Nephron progenitor cell (in vitro differentiated cells): ENCODE data around the gene QRFPR.
A peak's percentile ranks its signal among the peaks of the same experiment; 100 is the strongest.

Experiments
- DNase-seq: peaks from one replicate; pipeline ENCODE4 v3.0.0; 2021
- H3K27ac Mint-ChIP-seq: 2 replicates; pipeline ENCODE4 v1.8.0; 2021; ENCODE audit warnings: mild to moderate bottlenecking, moderate library complexity, mixed read lengths
- H3K27me3 Mint-ChIP-seq: 2 replicates; pipeline ENCODE4 v1.8.0; 2021; ENCODE audit warnings: mild to moderate bottlenecking, low read depth, mixed read lengths; ENCODE audit not compliant: poor library complexity
- H3K36me3 Mint-ChIP-seq: 2 replicates; pipeline ENCODE4 v1.8.0; 2021; ENCODE audit warnings: low read depth, mixed read lengths
- H3K4me1 Mint-ChIP-seq: 2 replicates; pipeline ENCODE4 v1.8.0; 2021; ENCODE audit warnings: mixed read lengths
- H3K4me3 Mint-ChIP-seq: 2 replicates; pipeline ENCODE4 v1.8.0; 2021; ENCODE audit warnings: mild to moderate bottlenecking, moderate library complexity, mixed read lengths
- H3K9me3 Mint-ChIP-seq: 2 replicates; pipeline ENCODE4 v1.8.0; 2021; ENCODE audit warnings: mild to moderate bottlenecking, moderate library complexity, mixed read lengths
- CTCF ChIP-seq: fragments of 200-600 bp; sonication (generic); IDR thresholded peaks from 2 replicates; pipeline ENCODE4 v1.5.0; 2021; ENCODE audit warnings: antibody characterized with exemption

QRFPR gene

GRCh38 chr4:121376556-121376955, 4.3 kb downstream of the QRFPR start:
- Mint-ChIP-seq H3K4me1 (peaks cover 7% of the 10 kb centered on the region), H3K27ac (no peak overlapping the region), H3K36me3 (no peaks in the 10 kb centered on the region), H3K27me3 (peaks cover 37% of the 10 kb centered on the region), H3K4me3 (no peak overlapping the region), H3K9me3 (no peaks in the 10 kb centered on the region)
- TF ChIP-seq CTCF: no peak
- DNase-seq: no peak

GRCh38 chr4:121376097-121376496, 4.7 kb downstream of the QRFPR start:
- no peak for TF ChIP-seq CTCF
- Mint-ChIP-seq H3K36me3 (no peaks in the 10 kb centered on the region), H3K4me1 (peaks cover 7% of the 10 kb centered on the region), H3K27me3 (peaks cover 33% of the 10 kb centered on the region), H3K4me3 (no peak overlapping the region), H3K27ac (no peak overlapping the region), H3K9me3 (no peaks in the 10 kb centered on the region)
- no peak for DNase-seq

- DNase-seq: no peak
- H3K4me1 Mint-ChIP-seq: peaks cover 6% of the 10 kb centered on the region
- no peaks in the 10 kb centered on the region for H3K36me3 Mint-ChIP-seq
- no peak for TF ChIP-seq CTCF
- H3K4me3 Mint-ChIP-seq: no peak overlapping the region
- no peak overlapping the region for H3K27ac Mint-ChIP-seq
- peaks cover 24% of the 10 kb centered on the region for H3K27me3 Mint-ChIP-seq
- H3K9me3 Mint-ChIP-seq: no peaks in the 10 kb centered on the region
Measured at GRCh38 chr4:121375262-121375661, 5.6 kb downstream of the QRFPR start.

- Mint-ChIP-seq H3K9me3 (no peaks in the 10 kb centered on the region), H3K27me3 (peaks cover 10% of the 10 kb centered on the region), H3K27ac (no peak overlapping the region), H3K4me1 (no peaks in the 10 kb centered on the region), H3K36me3 (no peaks in the 10 kb centered on the region), H3K4me3 (no peak overlapping the region)
- no peak for DNase-seq
- no peak for TF ChIP-seq CTCF
Measured at GRCh38 chr4:121373841-121374240, 7.0 kb downstream of the QRFPR start.

GRCh38 chr4:121370729-121371325, 10.0 kb downstream of the QRFPR start:
- DNase-seq: peak; percentile 28
- Mint-ChIP-seq H3K27ac (no peak overlapping the region), H3K36me3 (no peaks in the 10 kb centered on the region), H3K4me1 (no peaks in the 10 kb centered on the region), H3K27me3 (no peaks in the 10 kb centered on the region), H3K4me3 (no peak overlapping the region), H3K9me3 (no peaks in the 10 kb centered on the region)
- peak; percentile 61 for TF ChIP-seq CTCF

- H3K36me3 Mint-ChIP-seq: no peaks in the 10 kb centered on the region
- no peak overlapping the region for H3K27ac Mint-ChIP-seq
- no peaks in the 10 kb centered on the region for H3K27me3 Mint-ChIP-seq
- no peak for TF ChIP-seq CTCF
- no peak overlapping the region for H3K4me3 Mint-ChIP-seq
- peaks cover 1% of the 10 kb centered on the region for H3K9me3 Mint-ChIP-seq
- DNase-seq: no peak
- no peaks in the 10 kb centered on the region for H3K4me1 Mint-ChIP-seq
Measured at GRCh38 chr4:121360495-121360894, 20.3 kb downstream of the QRFPR start.
